GM18498 (cell line): Measurements from ENCODE around the gene RNFT2.

Source experiments
- ATAC-seq: cut with Tn5 transposase; IDR thresholded peaks from one replicate; pipeline ENCODE4 v1.9.1; 2021; ENCODE audit warnings: mild to moderate bottlenecking, moderate library complexity; ENCODE audit not compliant: unreplicated experiment

RNFT2 gene

GRCh38 chr12:116818948-116819832, 81.1 kb downstream of the RNFT2 start:
- ATAC-seq: peak; percentile 91

DNA sequence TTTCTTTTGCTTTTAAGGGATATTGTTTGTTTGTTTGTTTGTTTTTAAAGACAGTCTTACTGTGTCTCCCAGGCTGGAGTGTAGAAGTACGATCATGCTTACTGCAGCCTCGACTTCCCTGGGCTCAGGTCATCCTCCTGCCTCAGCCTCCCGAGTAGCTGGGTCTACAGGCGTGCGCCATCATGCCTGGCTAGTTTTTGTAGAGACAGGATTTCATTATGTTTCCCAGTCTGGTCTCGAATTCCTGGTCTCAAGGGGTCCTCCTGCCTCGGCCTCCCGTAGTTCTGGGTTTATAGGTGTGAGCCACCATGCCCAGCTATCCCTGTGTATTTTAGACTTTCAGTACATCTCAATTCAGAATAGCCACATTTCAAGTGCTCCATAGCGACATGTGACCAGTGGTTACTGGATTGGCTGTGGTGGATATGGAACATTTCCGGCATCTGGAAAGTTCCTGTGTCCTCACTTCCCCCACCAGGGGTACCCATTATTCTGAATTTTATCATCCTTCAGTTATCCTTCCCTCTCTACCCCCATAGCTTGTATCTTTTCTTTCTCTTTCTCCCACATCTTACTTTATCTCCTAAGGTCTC, 82.0 kb downstream of the RNFT2 start:
- ATAC-seq: no peak

- no peak for ATAC-seq
Measured at GRCh38 chr12:116821291-116821690, 83.2 kb downstream of the RNFT2 start.

DNA sequence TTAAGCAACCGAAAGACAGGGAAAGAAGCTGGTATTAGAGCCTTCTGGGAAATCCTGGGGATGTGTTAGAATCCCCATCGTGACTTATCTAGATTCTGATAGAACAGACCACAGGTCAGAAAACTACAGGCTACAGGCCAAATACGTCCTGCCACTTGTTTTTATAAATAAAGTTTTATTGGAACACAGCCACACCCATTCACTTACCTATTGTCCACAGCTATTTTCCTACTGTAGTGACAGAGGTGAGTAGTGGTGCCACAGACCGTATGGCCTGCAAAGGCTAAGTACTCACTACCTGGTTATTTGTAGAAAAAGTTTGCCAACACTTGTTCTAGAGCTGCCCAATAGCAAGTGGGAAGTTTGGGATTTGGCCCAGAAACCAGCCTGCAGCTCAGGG, 89.3 kb downstream of the RNFT2 start:
- ATAC-seq: no peak

DNA sequence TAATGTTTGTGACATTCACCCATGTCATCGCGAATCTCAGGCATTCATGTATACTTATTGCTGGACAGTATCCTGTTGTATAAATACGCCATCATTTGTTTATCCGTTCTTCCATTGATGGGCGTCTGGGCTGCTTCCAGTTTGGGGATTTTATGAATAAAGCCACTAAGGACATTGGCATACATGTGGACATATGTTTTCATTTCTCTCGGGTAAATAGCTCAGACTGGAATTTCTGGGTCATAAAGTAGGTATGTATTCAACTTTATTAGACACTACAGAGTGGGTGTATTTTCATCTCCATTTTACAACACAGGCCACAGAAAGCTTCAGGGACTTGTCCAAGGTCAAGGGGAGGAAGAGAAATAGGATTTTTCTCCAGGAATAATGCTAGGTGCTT, 94.2 kb downstream of the RNFT2 start:
- ATAC-seq: no peak

DNA sequence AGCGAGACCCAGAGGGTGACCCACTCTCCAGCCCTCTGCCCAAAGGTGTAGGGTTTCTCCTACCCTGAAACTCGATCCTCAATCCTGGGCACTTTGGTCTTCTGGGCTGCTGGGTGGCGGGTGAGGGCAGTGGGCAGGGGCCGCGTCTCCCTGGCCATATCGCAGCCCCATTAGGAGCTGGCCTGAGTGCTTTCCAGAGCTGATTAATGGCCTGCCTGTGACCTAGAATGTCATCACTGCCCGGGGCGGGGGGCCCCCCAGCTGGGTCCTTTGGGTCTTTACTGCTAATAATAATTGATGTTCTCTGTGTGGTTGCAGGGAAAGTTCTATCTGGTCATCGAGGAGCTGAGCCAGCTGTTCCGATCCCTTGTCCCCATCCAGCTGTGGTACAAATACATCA, 95.4 kb downstream of the RNFT2 start:
- ATAC-seq: no peak

- ATAC-seq: no peak
Measured at GRCh38 chr12:116835484-116835883, 97.4 kb downstream of the RNFT2 start.

DNA sequence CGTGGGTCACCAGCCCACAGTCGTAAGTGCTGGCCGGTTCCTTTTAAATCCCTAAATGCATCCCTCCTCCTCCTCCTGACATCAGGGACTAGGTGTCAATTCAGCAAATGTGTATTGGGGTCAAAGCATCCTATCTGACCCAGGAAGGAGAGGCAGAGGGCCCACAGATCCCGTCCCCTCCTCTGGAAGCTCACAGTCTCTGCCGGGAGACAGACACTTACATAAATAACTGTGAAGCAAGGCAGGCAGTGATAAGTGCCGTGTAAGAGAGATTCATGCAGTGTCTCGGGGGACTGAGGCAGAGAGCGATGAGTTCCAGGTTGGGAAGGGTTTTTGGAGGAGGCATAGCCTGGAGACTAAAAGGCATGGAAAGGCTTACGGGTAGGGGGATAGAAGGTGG, 99.0 kb downstream of the RNFT2 start:
- ATAC-seq: no peak

- ATAC-seq: no peak
Measured at GRCh38 chr12:116838365-116838764, 100.2 kb downstream of the RNFT2 start.

GRCh38 chr12:116839287-116839830, 101.2 kb downstream of the RNFT2 start:
- ATAC-seq: no peak

GRCh38 chr12:116843085-116843484, 105.0 kb downstream of the RNFT2 start:
- ATAC-seq: no peak

- ATAC-seq: no peak
Measured at GRCh38 chr12:116849216-116849615, 111.1 kb downstream of the RNFT2 start.

- ATAC-seq: no peak
Measured at GRCh38 chr12:116852303-116852702, 114.2 kb downstream of the RNFT2 start.

- no peak for ATAC-seq
Measured at GRCh38 chr12:116853507-116853906, 115.4 kb downstream of the RNFT2 start.

GRCh38 chr12:116855744-116856470, 117.8 kb downstream of the RNFT2 start:
- ATAC-seq: no peak

GRCh38 chr12:116856729-116857128, 118.6 kb downstream of the RNFT2 start:
- ATAC-seq: no peak

DNA sequence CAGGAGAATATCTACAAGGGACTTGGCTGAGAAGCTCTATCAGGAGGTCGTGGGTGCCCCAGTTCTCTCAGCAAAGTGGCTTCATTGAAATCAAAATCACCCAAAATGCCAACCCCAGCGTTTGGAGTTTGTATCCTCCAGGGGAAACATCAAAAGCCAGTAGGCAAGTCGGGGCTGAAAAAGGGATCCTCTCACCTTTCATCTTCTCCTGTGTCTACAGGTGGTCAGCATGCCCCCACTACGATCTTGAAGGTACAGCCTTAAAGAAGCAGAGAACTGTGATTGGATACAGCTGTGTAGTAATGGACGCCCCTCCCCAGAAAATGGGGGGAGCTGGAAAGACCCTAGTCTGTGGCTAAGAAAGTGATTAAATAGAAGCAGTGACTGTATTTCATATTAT, 121.0 kb downstream of the RNFT2 start:
- ATAC-seq: no peak

DNA sequence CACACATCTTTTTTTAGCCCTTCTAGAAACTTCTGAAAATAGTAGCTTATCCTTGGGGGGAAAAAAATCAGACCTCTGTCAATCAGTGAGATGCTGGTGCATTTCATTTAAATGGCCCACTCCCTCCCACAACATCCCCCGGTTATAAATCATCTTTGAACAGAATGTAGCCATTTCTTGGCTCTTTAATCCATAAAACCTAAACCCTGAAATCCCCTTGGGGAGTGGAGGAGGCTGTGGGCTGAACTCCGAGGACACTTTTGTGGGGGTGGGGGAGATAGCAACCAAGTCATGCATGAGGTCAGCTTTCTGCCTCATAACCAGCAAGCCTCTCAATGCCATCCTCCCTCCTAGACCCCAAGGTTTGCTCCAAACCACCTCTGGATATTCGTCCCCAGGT, 122.1 kb downstream of the RNFT2 start:
- ATAC-seq: no peak

GRCh38 chr12:116861320-116861719, 123.2 kb downstream of the RNFT2 start:
- ATAC-seq: peak; percentile 86

GRCh38 chr12:116862167-116862566, 124.1 kb downstream of the RNFT2 start:
- ATAC-seq: no peak

DNA sequence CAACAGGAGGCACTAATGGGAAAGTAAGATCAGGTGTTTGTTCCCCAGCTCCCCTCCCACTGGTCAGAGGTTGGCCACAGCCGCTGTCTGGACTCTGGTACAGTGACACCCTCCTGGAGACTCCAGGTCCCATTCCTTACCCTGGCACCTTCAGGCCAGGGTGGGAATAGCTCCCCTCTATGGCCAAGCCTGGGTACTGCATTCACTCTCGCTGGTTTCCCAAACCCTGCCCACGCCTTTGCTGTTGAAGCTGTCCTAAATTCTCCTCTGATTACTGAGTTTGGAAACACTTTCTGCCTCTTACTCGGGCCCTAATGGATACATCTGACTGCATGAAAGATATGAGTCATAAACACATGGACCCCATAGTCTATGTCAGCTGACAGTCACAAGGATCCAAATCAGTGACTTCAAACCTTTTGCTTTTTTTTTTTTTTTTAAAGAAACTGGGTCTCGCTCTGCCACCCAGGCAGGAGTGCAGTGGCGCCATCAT, 125.2 kb downstream of the RNFT2 start:
- no peak for ATAC-seq
